DND-41 (cell line): Measurements from ENCODE around the gene KCNJ15.
"Not testable (repeated sequence)": the region's sequence is repeated elsewhere in the genome, so short reads cannot be mapped to it uniquely, and the experiment has no call there.

Experiments
- EZH2 ChIP-seq: IDR thresholded peaks from 3 replicates; pipeline ENCODE4 v1.6.1; 2012; ENCODE audit warnings: borderline replicate concordance, low read depth, mild to moderate bottlenecking, moderate library complexity, low read length, inconsistent platforms; ENCODE audit not compliant: severe bottlenecking
- TF ChIP-seq, protein P1 (sequence below): IDR thresholded peaks from 2 replicates; pipeline ENCODE4 v1.5.1; 2012; ENCODE audit warnings: borderline replicate concordance, low read length, moderate library complexity, mild to moderate bottlenecking; ENCODE audit not compliant: poor library complexity, severe bottlenecking; ENCODE audit errors: extremely low read depth

DNA sequence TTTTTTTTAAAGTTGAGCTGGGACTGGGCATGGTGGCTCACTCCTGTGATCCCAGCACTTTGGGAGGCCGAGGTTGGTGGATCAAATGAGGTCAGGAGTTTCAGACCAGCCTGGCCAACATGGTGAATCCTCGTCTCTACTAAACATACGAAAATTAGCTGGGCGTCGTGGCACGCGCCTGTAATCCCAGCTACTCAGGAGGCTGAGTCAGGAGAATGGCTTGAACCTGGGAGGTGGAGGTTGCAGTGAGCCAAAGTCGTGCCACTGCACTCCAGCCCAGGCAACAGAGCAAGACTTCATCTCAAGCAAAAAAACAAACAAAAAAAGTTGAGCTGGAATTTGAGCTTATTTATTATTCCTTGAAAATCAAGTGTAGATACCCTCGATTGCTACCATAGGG, 21.5 kb upstream of the KCNJ15 start:
- TF ChIP-seq, protein P1, sequence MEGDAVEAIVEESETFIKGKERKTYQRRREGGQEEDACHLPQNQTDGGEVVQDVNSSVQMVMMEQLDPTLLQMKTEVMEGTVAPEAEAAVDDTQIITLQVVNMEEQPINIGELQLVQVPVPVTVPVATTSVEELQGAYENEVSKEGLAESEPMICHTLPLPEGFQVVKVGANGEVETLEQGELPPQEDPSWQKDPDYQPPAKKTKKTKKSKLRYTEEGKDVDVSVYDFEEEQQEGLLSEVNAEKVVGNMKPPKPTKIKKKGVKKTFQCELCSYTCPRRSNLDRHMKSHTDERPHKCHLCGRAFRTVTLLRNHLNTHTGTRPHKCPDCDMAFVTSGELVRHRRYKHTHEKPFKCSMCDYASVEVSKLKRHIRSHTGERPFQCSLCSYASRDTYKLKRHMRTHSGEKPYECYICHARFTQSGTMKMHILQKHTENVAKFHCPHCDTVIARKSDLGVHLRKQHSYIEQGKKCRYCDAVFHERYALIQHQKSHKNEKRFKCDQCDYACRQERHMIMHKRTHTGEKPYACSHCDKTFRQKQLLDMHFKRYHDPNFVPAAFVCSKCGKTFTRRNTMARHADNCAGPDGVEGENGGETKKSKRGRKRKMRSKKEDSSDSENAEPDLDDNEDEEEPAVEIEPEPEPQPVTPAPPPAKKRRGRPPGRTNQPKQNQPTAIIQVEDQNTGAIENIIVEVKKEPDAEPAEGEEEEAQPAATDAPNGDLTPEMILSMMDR: not testable (repeated sequence)
- TF ChIP-seq EZH2: not testable (repeated sequence)
